GM21515 (cell line): ENCODE data around the gene ZDHHC11.
"Not testable (repeated sequence)": the region's sequence is repeated elsewhere in the genome, so short reads cannot be mapped to it uniquely, and the experiment has no call there.

Experiments used
- ATAC-seq: cut with Tn5 transposase; IDR thresholded peaks from one replicate; pipeline ENCODE4 v1.9.1; 2021; ENCODE audit not compliant: unreplicated experiment

Gene ZDHHC11

DNA sequence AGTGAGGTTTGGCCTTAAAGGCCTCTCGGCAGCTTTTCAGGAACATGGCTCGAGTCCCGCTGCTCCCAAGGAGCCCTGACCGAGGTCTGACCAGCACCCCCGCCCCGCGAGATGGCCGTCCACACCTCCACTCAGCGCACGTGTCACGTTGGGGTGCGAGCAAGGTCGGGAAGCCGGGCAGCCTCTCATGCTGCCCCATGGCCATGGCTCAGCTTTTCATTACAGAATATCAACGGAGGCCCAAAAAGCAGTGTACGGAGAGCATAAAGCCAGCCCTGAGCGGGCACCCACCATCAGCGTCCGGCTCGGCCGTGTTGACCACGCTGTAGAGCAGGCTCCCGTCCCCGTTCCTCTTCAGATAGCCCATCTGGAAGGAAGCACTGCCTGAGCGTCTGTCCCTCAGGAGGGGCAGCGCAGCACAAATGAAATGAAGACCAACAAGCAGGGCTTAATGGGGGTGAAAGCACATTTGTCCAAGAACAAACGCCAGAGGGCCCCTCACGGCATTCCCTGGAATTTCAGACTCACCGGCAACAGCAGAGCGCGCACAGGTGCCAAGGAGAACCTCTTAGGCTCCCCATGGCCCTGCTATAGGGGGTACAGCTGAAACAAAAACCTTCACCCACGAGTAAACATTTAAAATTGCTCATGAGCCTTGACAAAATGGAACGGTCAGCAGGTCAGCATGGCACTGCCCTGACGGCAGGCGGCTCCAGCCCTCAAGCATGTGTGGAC, 30.2 kb upstream of the ZDHHC11 start:
- no peak for ATAC-seq

DNA sequence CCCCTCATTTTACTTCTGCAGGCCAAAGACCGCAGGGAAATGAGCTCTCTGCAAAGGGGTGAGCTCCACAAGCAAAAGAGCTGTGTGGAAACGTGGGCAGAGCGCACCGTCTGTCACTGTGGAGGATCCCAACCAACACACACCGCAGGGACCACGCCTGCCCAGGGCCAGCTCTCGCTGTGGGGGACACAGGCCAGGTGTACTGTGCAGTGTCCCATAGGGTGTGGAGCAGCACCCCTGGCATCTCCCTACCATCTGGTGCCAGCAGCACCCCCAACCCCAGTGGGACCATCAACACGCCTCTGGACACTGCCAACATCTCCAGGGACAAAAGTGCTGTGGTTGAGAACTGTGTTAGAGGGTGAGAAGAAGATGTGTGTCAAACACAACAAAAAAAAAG, 27.9 kb upstream of the ZDHHC11 start:
- not testable (repeated sequence) for ATAC-seq

DNA sequence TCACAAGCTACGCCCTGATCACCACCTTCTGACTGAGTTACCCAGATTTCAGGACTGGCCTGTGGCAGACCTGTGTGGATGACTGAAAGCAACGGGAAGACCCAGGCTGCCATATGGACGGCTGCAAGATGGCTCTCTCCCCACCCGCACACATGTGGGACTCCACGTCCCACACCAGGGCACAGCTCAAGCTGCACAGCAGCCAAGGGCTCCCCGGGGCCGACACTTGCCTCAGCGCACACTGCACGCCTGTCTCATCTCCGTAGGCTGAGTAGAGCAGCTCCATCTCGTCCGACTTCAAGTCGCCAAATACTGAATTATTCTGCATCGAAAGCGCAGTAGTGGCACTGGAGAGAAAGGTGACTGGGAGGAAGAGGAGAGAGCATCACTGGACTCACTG, 27.3 kb upstream of the ZDHHC11 start:
- no peak for ATAC-seq

GRCh38 chr5:876398-877365, 25.9 kb upstream of the ZDHHC11 start:
- ATAC-seq, result no peak

DNA sequence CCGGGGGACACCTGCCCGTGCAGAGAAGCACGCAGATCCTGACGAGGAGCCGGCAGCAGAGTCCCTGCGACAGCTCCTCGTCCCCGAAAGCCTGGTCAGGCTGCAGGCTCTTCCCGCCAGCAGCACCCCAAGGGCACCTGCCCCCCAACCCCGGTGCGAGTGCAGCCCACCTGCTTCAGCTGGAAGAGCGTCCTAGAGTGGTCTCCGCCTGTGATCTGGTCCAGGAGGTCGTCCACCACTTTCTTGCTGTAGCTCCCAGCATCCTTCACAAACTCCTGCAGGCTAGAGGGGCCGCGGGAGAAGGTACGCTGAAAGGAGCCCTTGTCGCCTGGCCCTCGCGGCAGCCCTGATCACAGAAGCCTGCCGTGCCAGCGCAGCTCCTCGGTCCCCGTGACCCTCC, 25.1 kb upstream of the ZDHHC11 start:
- no peak for ATAC-seq

- ATAC-seq, result no peak
Measured at GRCh38 chr5:873328-873727, 22.5 kb upstream of the ZDHHC11 start.

DNA sequence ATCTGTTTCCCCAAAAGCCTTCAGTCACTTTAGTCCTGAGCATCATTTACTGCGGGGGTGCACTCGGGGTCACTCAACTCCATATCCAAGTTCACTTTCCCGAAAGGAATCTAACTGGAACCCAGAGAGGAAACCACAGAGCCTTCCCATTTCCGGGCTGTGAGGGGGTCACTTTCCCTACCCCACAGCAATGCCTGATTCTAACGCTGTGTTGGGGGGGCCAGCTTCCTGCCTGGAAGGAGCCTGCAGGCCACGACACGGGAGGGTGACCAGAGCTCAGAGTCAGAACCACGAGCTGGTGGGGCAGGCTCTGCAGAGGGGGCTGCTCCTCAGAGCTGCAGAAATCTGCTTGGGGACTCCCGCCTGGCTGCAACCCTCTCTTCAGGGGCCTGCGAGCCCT, 21.5 kb upstream of the ZDHHC11 start:
- ATAC-seq, result no peak

GRCh38 chr5:871596-872298, 21.0 kb upstream of the ZDHHC11 start:
- no peak for ATAC-seq

DNA sequence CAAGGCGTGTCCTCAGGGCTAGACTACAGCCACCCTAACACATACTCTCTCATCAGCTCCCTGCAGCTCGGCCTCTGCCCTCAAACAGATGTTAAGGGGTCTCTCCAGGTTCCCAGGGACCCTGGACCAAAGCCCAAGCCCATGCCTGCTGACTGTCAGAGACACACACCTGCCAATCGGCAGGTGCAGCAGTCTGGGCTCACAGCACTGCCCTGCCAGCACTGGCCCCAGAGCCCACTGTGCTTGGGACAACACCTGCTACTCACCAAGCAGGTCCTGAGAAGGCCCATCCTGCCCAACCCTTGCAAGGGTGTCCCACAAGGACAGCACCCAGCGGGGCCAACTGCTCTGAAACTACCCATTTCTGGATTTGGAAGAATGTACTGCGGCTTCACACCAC, 20.2 kb upstream of the ZDHHC11 start:
- no peak for ATAC-seq

DNA sequence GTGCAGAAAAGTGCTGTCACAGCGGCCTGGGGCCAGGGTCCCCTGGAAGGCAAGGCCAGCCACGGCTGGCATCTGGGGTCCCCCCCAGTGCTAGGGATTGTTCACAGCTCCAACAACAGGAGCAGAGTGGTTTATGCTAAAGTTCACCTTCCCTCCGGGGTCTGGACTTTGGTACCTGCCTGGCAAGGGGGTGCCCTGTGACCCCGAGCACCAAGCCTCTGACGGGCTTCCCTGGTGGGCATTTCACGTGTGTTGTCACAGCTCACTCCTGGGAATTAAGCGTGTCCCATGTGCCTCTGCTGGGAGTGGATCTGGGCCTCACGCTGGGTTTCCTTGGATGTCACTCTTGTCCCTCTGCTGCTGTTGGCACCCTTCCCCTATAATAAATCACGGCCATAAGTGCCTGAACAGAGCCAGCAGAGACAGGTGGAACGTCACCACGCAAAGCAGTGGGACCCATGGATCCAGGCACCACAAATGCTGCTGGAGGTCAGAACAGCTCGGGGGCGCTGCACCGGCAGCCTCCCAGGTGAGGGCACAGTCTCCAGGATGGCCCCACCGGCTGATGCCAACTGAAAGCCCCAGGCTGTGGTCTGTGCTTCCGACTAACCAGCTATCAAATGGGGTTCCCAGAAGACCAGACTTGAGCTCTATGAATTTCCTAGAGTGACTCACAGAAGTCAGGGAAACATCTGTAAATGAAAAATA, 17.8 kb upstream of the ZDHHC11 start:
- ATAC-seq, result no peak

GRCh38 chr5:867300-867870, 16.6 kb upstream of the ZDHHC11 start:
- no peak for ATAC-seq

DNA sequence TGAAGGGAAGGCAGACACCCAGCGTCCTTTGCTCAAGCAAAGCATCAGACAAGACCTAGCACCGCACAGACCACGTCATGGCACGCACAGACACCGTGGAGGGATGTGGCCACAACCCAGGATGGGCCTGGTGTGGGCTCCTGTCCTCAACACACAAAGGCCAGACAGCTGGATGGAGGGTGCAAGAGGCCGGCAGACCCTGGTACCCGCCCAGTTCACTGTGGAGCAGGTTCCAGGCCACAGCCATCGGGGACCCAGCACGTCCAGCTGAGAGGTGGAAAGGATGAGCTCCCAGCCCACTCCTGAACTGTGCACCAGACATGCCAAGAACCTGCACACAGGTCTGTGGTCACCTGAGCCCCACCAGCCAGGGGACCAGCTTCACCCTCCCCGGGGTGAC, 15.0 kb upstream of the ZDHHC11 start:
- ATAC-seq, result no peak

- no peak for ATAC-seq
Measured at GRCh38 chr5:865168-865521, 14.4 kb upstream of the ZDHHC11 start.

DNA sequence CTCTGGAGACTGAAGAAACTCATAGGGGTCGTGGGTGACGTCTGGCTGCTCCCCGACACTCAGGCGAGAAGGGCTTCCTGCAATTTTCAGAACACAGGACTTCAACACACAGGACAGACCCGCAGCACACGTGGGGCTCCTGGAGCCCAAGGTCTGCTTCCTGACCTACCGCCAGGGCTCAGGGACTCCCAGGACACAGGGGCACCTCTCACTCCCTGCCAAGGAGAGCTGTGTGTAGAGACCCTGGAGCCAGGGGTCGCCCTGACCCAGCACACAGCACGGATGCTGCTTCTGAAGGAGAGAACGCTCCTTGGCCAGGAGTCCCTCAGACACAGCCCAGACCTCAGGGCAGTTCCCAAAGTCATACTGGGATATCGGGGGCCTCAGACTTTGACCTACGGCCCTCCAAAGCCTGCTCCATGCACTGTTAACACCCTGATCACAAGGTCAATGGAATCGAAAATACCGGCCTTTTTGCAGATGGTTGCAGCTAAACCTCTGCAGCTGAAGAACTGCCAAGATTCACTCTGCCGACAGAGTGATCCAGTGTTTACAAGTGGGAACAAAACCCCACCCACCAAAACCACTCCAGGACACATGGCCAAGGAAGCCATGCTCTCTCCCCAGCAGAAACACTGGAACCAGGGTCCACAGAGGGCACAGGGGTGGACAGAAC, 13.8 kb upstream of the ZDHHC11 start:
- ATAC-seq, result no peak

GRCh38 chr5:863244-863805, 12.5 kb upstream of the ZDHHC11 start:
- no peak for ATAC-seq

- no peak for ATAC-seq
Measured at GRCh38 chr5:862367-863243, 11.8 kb upstream of the ZDHHC11 start.

- ATAC-seq, result no peak
Measured at GRCh38 chr5:861442-862366, 10.9 kb upstream of the ZDHHC11 start.
